Neural cell (in vitro differentiated cells): ENCODE data around the gene CLSTN1. TPM values are rescaled to one million over a fixed set of nuclear protein-coding genes. Genes with fewer than 3 reads are reported as not detected.

Experiments used
- H2AFZ ChIP-seq: fragments of 200-600, 300-800 bp; sonication (generic), shearing (Covaris generic); 2 replicates; pipeline ENCODE4 v1.6.0; 2014; ENCODE audit warnings: low read depth, mild to moderate bottlenecking, antibody characterized with exemption, low read length, moderate library complexity
- H3F3A ChIP-seq: fragments of 200-600 bp; shearing (Covaris generic); 2 replicates; pipeline ENCODE4 v1.6.1; 2016; ENCODE audit warnings: mild to moderate bottlenecking, moderate library complexity, mixed read lengths, antibody characterized with exemption, low read length; ENCODE audit not compliant: insufficient read depth, poor library complexity, severe bottlenecking
- H3K27ac ChIP-seq: fragments of 200-600, 300-800 bp; sonication (generic), shearing (Covaris generic); 2 replicates; pipeline ENCODE4 v1.5.1; 2014; ENCODE audit warnings: mild to moderate bottlenecking, low read length, moderate library complexity
- H3K27me3 ChIP-seq: fragments of 300-800, 200-600 bp; sonication (generic), shearing (Covaris generic); 2 replicates; pipeline ENCODE4 v1.6.0; 2014; ENCODE audit warnings: mild to moderate bottlenecking, low read depth, low read length, moderate library complexity; ENCODE audit not compliant: insufficient read depth
- H3K36me3 ChIP-seq: fragments of 300-800, 200-600 bp; sonication (generic), shearing (Covaris generic); 2 replicates; pipeline ENCODE4 v1.5.1; 2014; ENCODE audit warnings: mild to moderate bottlenecking, antibody characterized with exemption, low read length, moderate library complexity; ENCODE audit not compliant: insufficient read depth
- H3K4me2 ChIP-seq: fragments of 300-800, 200-600 bp; sonication (generic), shearing (Covaris generic); 2 replicates; pipeline ENCODE4 v1.6.0; 2014; ENCODE audit warnings: mild to moderate bottlenecking, low read length
- H3K4me3 ChIP-seq: fragments of 300-800, 200-600 bp; sonication (generic), shearing (Covaris generic); 2 replicates; pipeline ENCODE4 v1.5.1; 2014; ENCODE audit warnings: mild to moderate bottlenecking, low read length, moderate library complexity
- H3K79me2 ChIP-seq: fragments of 200-600 bp; shearing (Covaris generic); replicated peaks from 2 replicates; pipeline ENCODE4 v1.6.0; 2014; ENCODE audit warnings: mild to moderate bottlenecking, low read length, moderate library complexity; ENCODE audit not compliant: insufficient read depth
- H3K9ac ChIP-seq: fragments of 300-800, 200-600 bp; sonication (generic), shearing (Covaris generic); 2 replicates; pipeline ENCODE4 v1.6.1; 2016; ENCODE audit warnings: mild to moderate bottlenecking, low read length, mixed read lengths
- H3K9me2 ChIP-seq: fragments of 200-600 bp; shearing (Covaris generic); 2 replicates; pipeline ENCODE4 v1.6.1; 2016; ENCODE audit warnings: mild to moderate bottlenecking, low read length, mixed read lengths; ENCODE audit not compliant: insufficient read depth
- H3K9me3 ChIP-seq: fragments of 200-600, 300-800 bp; sonication (generic), shearing (Covaris generic); 2 replicates; pipeline ENCODE4 v1.6.1; 2016; ENCODE audit warnings: mild to moderate bottlenecking, mixed run types, low read length, moderate library complexity, mixed read lengths
- H4K20me1 ChIP-seq: fragments of 200-600 bp; shearing (Covaris generic); 2 replicates; pipeline ENCODE4 v1.6.1; 2016; ENCODE audit warnings: mild to moderate bottlenecking, mixed run types; ENCODE audit not compliant: insufficient read depth
- EP300 ChIP-seq: fragments of 450-650 bp; conservative IDR thresholded peaks from 2 replicates; pipeline ENCODE4 v1.6.1; 2014; ENCODE audit warnings: antibody characterized with exemption, mild to moderate bottlenecking, moderate library complexity; ENCODE audit not compliant: poor library complexity, severe bottlenecking
- EZH2 ChIP-seq: fragments of 200-600, 300-800 bp; shearing (Covaris generic), sonication (generic); IDR thresholded peaks from 2 replicates; pipeline ENCODE4 v1.6.1; 2014; ENCODE audit warnings: antibody characterized with exemption, low read length, borderline replicate concordance, mild to moderate bottlenecking; ENCODE audit not compliant: insufficient read depth, poor library complexity, severe bottlenecking
- MXI1 ChIP-seq: fragments of 450-650 bp; conservative IDR thresholded peaks from 2 replicates; pipeline ENCODE4 v1.6.1; 2014; ENCODE audit warnings: antibody characterized with exemption, mild to moderate bottlenecking; ENCODE audit not compliant: poor library complexity, severe bottlenecking
- POLR2AphosphoS5 ChIP-seq: IDR thresholded peaks from 2 replicates; pipeline ENCODE4 v1.6.1; 2012
- RAD21 ChIP-seq: fragments of 450-650 bp; conservative IDR thresholded peaks from 2 replicates; pipeline ENCODE4 v1.6.1; 2014; ENCODE audit warnings: antibody characterized with exemption, mild to moderate bottlenecking, moderate library complexity
- REST ChIP-seq: IDR thresholded peaks from 2 replicates; pipeline ENCODE4 v1.6.1; 2012; ENCODE audit warnings: borderline replicate concordance
- SMC3 ChIP-seq: fragments of 450-650 bp; conservative IDR thresholded peaks from 2 replicates; pipeline ENCODE4 v1.6.1; 2014; ENCODE audit warnings: antibody characterized with exemption, mild to moderate bottlenecking, moderate library complexity; ENCODE audit not compliant: poor library complexity
- TAF1 ChIP-seq: IDR thresholded peaks from 2 replicates; pipeline ENCODE4 v1.6.1; 2012; ENCODE audit warnings: low read depth
- polyA plus RNA-seq: library from polyadenylated mRNA; depleted of rRNA; stranded (reverse); fragments of >200 nt; gene quantifications from 2 replicates; pipeline ENCODE4 v1.2.3, GENCODE V29; 2014
- TF ChIP-seq, protein P1 (sequence below): fragments of 450-650 bp; IDR thresholded peaks from 2 replicates; pipeline ENCODE4 v1.5.1; 2014; ENCODE audit warnings: antibody characterized with exemption, mild to moderate bottlenecking, moderate library complexity; ENCODE audit not compliant: poor library complexity, severe bottlenecking

The CLSTN1 gene
- polyA plus RNA-seq, 1 donor from 2014 or later: 77.2 TPM

- Histone ChIP-seq H3K9me2 (no peaks in the 10 kb centered on the region), H3K27me3 (no peaks in the 10 kb centered on the region), H3K9ac (no peak overlapping the region), H3K79me2 (peaks cover 4% of the 10 kb centered on the region), H3K4me3 (no peak overlapping the region), H3K9me3 (no peaks in the 10 kb centered on the region), H3K4me2 (no peak overlapping the region), H3K27ac (no peak overlapping the region), H3F3A (no peaks in the 10 kb centered on the region), H3K36me3 (no peaks in the 10 kb centered on the region), H2AFZ (no peak overlapping the region), H4K20me1 (no peaks in the 10 kb centered on the region)
- TF ChIP-seq REST: no peak
- TF ChIP-seq MXI1: no peak
- TF ChIP-seq, protein P1, sequence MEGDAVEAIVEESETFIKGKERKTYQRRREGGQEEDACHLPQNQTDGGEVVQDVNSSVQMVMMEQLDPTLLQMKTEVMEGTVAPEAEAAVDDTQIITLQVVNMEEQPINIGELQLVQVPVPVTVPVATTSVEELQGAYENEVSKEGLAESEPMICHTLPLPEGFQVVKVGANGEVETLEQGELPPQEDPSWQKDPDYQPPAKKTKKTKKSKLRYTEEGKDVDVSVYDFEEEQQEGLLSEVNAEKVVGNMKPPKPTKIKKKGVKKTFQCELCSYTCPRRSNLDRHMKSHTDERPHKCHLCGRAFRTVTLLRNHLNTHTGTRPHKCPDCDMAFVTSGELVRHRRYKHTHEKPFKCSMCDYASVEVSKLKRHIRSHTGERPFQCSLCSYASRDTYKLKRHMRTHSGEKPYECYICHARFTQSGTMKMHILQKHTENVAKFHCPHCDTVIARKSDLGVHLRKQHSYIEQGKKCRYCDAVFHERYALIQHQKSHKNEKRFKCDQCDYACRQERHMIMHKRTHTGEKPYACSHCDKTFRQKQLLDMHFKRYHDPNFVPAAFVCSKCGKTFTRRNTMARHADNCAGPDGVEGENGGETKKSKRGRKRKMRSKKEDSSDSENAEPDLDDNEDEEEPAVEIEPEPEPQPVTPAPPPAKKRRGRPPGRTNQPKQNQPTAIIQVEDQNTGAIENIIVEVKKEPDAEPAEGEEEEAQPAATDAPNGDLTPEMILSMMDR: no peak
- no peak for TF ChIP-seq EZH2
- TF ChIP-seq SMC3: no peak
- TF ChIP-seq RAD21: no peak
- no peak for TF ChIP-seq POLR2AphosphoS5
- no peak for TF ChIP-seq TAF1
- TF ChIP-seq EP300: no peak
These were observed 53.5 kb downstream of the CLSTN1 start for GRCh38 chr1:9770298-9770697.

DNA sequence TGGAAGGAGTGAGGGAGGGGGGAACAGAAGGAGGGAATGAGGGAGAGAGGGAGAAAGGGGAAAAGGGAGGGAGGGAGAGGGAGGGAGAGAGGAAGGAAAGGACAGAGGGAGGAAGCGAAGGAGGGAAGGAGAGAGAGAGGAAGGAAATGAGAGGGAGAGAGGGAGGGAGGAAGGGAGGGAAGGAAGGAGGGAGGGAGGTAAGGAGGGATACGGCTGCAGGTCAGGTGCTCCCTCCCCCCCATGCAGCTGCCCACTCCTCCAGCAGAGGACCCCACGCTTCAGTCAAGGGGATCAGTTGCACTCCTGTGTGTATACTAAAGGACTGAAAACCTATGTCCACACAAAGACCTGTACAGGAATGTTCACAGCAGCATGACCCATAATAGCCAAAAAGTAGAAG is 54.8 kb downstream of the CLSTN1 start:
- H3K79me2 ChIP-seq: peaks cover 4% of the 10 kb centered on the region

More for the DNA sequence above, 54.8 kb downstream of the CLSTN1 start:
- H3K9ac ChIP-seq: no peak overlapping the region
- no peaks in the 10 kb centered on the region for H3K9me3 ChIP-seq
- no peaks in the 10 kb centered on the region for H3K27me3 ChIP-seq
- H2AFZ ChIP-seq: no peak overlapping the region
- H3K36me3 ChIP-seq: no peaks in the 10 kb centered on the region
- TF ChIP-seq TAF1: no peak
- TF ChIP-seq REST: no peak
- TF ChIP-seq EZH2: no peak
- TF ChIP-seq SMC3: no peak
- no peak for TF ChIP-seq EP300
- TF ChIP-seq RAD21: no peak
- no peak for TF ChIP-seq MXI1
- TF ChIP-seq, protein P1: no peak
- TF ChIP-seq POLR2AphosphoS5: no peak
- no peak overlapping the region for H3K27ac ChIP-seq
- H3K4me3 ChIP-seq: no peak overlapping the region
- no peaks in the 10 kb centered on the region for H4K20me1 ChIP-seq
- H3K9me2 ChIP-seq: no peaks in the 10 kb centered on the region
- H3K4me2 ChIP-seq: no peak overlapping the region
- no peaks in the 10 kb centered on the region for H3F3A ChIP-seq
